G401 (cell line): ENCODE measurements around the gene IQCM. TPM values are rescaled to one million over a fixed set of nuclear protein-coding genes. Genes with fewer than 3 reads are reported as not detected.

Source experiments
- DNase-seq: peaks from one replicate; pipeline ENCODE4 v3.0.0-alpha.2; 2015; ENCODE audit warnings: low spot score
- in situ Hi-C: cut with HindIII; loops from 2 replicates; pipeline ENCODE4 v1.10.0; 2016; ENCODE audit warnings: low sequenced_read_pairs, mixed read lengths
- total RNA-seq: library from RNA; depleted of rRNA; stranded (reverse); fragments of >200 nt; shearing (Covaris generic); gene quantifications from 2 replicates; pipeline ENCODE4 v1.2.3, GENCODE V29; 2014

Gene IQCM
- total RNA-seq, 1 experiment from 2014 or later, result not detected

DNA sequence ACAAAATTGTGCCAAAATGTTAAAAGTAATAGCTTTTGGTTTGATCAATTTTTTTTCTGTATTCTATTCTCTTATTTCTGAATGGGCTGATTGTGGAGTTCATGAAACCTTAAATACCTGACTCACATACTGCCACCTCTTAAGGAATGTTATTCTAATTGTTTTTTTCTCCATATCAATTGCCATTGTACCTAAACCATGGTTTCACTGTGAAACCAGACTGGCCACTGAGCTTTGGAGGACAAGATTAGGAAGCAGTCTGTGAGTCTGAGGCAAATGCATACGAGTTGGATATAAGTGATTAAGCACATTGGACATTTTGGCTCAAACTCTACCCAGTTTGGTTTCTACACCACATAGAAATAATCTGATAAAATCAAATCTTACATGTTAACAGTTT is 184.0 kb downstream of the IQCM start:
- in situ Hi-C loops, result no loop called here
- DNase-seq, result no peak

- in situ Hi-C loops, result no loop called here
- DNase-seq, result no peak
Measured at GRCh38 chr4:149630064-149630463, 185.6 kb downstream of the IQCM start.

GRCh38 chr4:149605601-149606378 is 209.9 kb downstream of the IQCM start:
- in situ Hi-C loops, result no loop called here
- no peak for DNase-seq

DNA sequence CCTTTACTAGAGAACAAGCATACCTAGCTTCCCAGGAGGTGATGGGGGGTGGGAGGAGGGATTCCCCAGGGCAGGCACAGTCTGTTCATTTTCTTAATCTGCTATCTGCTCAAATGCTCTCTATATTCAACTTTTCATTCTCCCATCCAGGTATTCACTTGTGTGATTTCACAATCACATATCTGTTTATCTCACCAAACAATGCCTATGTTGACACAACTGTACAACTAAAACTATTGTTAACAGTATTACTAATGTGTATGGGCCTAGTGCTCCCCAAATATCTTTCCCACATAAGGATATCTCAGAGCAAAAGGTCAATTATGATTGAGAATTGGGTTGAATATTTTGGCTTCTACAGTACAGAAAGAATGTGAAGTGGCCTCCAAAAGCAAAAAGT is 210.8 kb downstream of the IQCM start:
- no peak for DNase-seq
- in situ Hi-C loops, result no loop called here

DNA sequence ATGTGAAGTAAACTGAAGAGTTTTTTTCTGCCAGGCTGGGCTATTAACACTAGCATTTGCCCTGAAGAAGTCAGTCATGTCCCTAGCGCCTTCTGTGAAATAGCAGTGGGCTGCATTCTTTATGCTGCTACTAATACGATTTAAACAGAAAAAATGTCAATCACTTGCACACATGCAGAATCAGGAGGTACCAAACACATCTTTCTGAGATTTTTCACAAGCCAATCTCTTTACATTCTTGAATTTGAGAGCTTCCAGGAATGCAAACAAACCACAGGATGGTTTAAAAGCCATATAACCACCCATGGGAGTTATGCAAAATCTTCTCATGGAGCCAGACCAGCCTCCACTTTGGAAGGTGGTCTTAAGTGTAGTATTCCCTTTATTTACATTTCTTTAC is 220.1 kb downstream of the IQCM start:
- in situ Hi-C loops, result no loop called here
- DNase-seq, result no peak

DNA sequence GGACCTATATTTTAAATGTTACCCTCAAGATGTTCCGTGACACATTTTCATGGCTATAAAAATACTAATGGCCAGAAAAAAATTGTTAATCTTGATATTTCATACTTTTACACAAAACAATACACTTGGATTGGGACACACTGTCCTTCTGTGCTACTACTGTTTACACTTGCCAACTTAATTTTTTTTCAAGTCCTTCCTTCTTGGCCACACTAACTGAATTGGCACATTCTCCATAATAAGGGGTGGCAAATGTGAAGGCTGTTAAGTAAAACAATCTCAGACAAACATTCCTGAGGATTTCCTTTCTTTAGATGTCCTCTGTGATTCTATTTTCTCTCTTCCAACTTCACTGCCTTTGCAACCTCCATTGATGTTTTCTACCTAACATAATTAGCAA is 225.8 kb downstream of the IQCM start:
- in situ Hi-C loops, result no loop called here
- no peak for DNase-seq

- DNase-seq, result no peak
- in situ Hi-C loops, result no loop called here
Measured at GRCh38 chr4:149584722-149585121, 230.9 kb downstream of the IQCM start.

DNA sequence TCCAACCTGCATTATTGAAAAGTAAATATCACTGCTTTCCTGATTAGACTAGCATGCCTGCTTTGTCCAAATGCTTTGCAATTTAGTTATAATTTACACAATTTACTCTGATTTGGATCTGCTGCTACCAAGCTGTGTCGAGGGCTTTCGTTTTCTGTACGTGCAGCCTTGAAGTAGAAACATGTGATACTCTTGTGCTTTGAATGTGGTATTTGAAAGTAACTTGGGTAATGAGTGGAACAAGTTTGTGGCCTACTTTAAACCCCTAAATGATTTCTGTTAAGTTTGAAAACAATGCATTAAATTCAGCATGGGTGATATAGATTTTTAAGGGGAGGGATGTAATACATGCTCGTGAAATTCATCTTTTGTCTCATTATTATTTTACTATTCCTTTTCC is 240.7 kb downstream of the IQCM start:
- in situ Hi-C loops, result no loop called here
- no peak for DNase-seq

DNA sequence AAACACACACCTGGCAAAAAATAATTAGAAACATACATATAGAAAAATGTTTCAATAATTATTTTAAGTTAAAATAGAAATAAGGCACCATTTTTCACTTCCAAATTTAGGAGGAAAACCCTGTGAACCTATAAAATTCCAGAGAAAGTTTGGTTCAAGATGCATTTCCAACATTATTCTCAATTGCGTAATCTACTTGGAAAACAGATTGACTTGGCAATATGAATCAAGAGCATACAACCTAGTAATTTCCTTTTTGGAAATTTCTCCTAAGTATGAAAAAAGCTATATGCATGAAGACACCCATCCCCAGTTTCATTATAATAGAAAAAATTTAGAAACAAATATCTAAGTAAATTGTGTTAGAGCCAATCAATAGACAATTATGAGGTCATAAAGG is 242.9 kb downstream of the IQCM start:
- in situ Hi-C loops, result no loop called here
- no peak for DNase-seq

GRCh38 chr4:149555799-149556198 is 259.8 kb downstream of the IQCM start:
- no peak for DNase-seq
- in situ Hi-C loops, result no loop called here

DNA sequence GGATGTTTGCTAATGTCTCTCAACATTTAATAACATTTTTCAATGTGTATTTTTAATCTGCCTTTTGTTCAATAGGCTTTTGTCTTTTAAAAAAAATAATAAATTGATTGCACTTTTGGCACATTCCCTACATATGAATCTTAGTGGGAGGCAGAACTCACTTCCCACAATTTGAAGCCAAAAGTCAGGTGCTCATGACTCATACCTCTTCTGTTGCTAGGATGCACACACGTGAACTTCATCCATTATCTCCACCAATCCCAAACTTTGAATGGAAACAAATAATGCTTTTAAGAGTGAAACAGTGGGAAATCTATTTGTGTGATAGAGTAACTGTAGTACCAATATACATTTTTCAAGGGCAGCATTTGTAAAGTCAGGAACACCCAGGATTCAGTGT is 260.5 kb downstream of the IQCM start:
- DNase-seq, result no peak
- in situ Hi-C loops, result no loop called here

DNA sequence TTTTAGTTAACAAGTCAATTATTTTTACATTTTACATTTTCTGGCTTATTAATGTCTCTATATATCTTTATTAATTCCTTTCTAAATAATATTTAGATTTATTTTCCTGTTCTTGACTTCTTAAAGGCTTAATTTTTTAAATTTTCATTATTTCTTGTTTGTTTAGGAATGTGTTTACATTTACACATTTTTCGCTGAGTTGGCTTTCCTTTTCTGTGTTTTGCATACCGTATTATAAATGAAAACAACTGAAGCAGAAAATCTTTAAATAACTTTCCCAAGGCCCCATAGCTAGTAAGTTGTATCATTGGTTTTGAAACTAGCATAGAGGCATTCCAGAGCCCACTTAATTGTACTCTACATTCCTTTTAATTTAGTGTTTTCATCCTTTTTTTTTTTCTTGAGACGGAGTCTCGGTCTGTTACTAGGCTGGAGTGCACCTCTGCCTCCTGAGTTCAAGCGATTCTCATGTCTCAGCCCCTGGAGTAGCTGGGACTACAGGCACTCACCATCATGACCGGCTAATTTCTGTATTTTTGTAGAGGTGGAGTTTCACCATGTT is 261.6 kb downstream of the IQCM start:
- in situ Hi-C loops, result no loop called here
- no peak for DNase-seq

DNA sequence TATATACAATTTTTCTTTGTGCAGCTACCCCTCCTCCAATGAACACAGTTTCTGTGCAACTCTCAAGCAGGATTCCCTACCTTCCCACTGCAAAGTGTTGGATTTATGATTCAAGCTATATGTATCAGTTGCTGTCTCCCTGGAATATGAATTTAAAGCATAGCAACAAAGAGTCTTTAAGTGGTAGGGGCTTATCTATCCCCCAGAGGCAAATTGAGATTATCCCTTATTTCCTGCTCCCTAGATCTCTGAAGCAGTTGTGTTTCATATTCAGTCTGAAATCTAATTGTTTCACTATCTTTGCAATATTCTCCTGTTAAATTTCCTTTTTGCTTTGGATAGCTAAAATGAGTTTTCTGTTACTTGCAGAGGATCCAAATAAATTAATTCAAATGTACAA is 263.0 kb downstream of the IQCM start:
- in situ Hi-C loops, result no loop called here
- no peak for DNase-seq

- DNase-seq, result no peak
- in situ Hi-C loops, result no loop called here
Measured at GRCh38 chr4:149549911-149550310, 265.7 kb downstream of the IQCM start.

- no peak for DNase-seq
- in situ Hi-C loops, result no loop called here
Measured at GRCh38 chr4:149534779-149535178, 280.9 kb downstream of the IQCM start.

- in situ Hi-C loops, result no loop called here
- DNase-seq, result no peak
Measured at GRCh38 chr4:149531861-149532260, 283.8 kb downstream of the IQCM start.

- in situ Hi-C loops, result no loop called here
- DNase-seq, result no peak
Measured at GRCh38 chr4:149523039-149523438, 292.6 kb downstream of the IQCM start.

DNA sequence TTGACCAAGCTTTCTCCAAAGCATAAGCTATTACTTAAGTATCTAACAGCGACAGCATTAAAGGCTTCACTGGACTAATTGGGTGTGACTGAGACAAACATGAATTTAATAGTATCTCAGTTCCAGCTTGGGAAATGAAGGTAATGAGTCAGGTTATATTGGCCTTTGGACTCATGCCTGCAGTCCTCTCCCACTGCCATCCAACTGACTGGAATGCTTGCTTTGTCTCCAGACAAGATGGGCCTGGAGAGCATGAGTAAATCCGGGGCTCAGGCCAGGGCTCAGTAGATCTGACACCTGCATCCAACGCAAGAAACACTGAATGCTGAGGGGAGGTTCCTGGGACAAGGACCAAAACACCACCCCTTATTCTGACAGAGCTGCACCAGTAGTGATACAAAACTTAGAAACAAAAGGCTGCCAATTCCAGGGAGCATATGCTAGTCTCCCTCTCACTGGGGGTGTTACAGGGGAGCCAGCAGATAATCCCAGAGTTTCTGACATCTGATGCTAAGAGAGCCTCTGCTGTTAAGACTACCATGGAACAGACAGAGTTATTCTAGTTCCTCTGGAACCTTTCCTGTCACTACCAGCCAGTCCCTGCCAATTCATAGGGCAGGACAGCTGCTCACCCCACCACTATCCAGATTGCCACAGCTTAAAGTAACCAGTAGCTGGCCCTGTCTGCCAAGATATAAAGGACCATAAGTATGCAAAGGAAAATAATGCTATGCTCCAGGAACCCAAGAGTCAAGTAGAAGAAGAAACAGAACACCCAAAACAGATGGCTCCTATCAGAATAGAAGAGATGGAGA is 293.8 kb downstream of the IQCM start:
- in situ Hi-C loops, result no loop called here
- no peak for DNase-seq

GRCh38 chr4:149518471-149518870 is 297.2 kb downstream of the IQCM start:
- no peak for DNase-seq
- in situ Hi-C loops, result no loop called here

- no peak for DNase-seq
- in situ Hi-C loops, result no loop called here
Measured at GRCh38 chr4:149513081-149513480, 302.6 kb downstream of the IQCM start.
